H1 (cell line): ENCODE measurements around the gene SFTPB. TPM values are rescaled to one million over a fixed set of nuclear protein-coding genes. Genes with fewer than 3 reads are reported as not detected.

Experiments
- CTCF ChIA-PET: fragments of 300-600 bp; sonication (Branson Sonifier 250); formaldehyde crosslinking; loops from one replicate; lab custom pipeline; 2021; ENCODE audit not compliant: partially characterized antibody; lab: Charles Lee
- POLR2A ChIA-PET: fragments of 300-600 bp; sonication (Branson Sonifier 250); formaldehyde crosslinking; loops from one replicate; lab custom pipeline; 2021; ENCODE audit warnings: inconsistent platforms; ENCODE audit not compliant: partially characterized antibody; lab: Charles Lee
- DNase-seq, 2 experiments: peaks; one replicate each; pipeline versions ENCODE4 v3.0.0 to v3.0.0-alpha.2; 2010 to 2022; ENCODE audit warnings: low spot score in 2 of 2, low read depth in 1 of 2, mixed read lengths in 1 of 2
- FAIRE-seq: peaks from 2 replicates; lab custom pipeline; 2011; peaks lifted over from hg19 to GRCh38; lab: Jason Lieb, UNC
- H2AFZ ChIP-seq: 2 replicates; pipeline ENCODE4 v1.8.1; 2012; ENCODE audit warnings: low read length, inconsistent platforms
- H2AK5ac ChIP-seq: 2 replicates; pipeline ENCODE4 v1.6.1; 2013; ENCODE audit warnings: low read depth, low read length
- H2BK120ac ChIP-seq: replicated peaks from 2 replicates; pipeline ENCODE3; 2013; ENCODE audit warnings: low read depth, low read length, inconsistent platforms
- H2BK12ac ChIP-seq: 2 replicates; pipeline ENCODE4 v1.6.1; 2013; ENCODE audit warnings: low read depth, low read length
- H2BK15ac ChIP-seq: 2 replicates; pipeline ENCODE4 v1.6.1; 2013; ENCODE audit warnings: low read length
- H2BK20ac ChIP-seq: 2 replicates; pipeline ENCODE4 v1.6.1; 2013; ENCODE audit warnings: low read length
- H2BK5ac ChIP-seq: 2 replicates; pipeline ENCODE4 v1.6.1; 2013; ENCODE audit warnings: low read depth, low read length
- H3K14ac ChIP-seq: 2 replicates; pipeline ENCODE4 v1.6.1; 2013; ENCODE audit warnings: inconsistent platforms; ENCODE audit not compliant: insufficient read length
- H3K18ac ChIP-seq: 2 replicates; pipeline ENCODE4 v1.6.1; 2013; ENCODE audit warnings: low read length; ENCODE audit errors: extremely low read depth
- H3K23ac ChIP-seq: 2 replicates; pipeline ENCODE4 v1.6.1; 2013; ENCODE audit warnings: inconsistent platforms; ENCODE audit not compliant: insufficient read length
- H3K23me2 ChIP-seq: 2 replicates; pipeline ENCODE4 v1.6.1; 2013; ENCODE audit warnings: low read depth, low read length
- H3K27ac ChIP-seq: 2 replicates; pipeline ENCODE4 v1.6.1; 2011; ENCODE audit warnings: low read depth, low read length, inconsistent platforms
- H3K27me3 ChIP-seq, 4 experiments: replicated peaks in 1 of 4; 1 replicate in 1 of 4; 2 replicates in 3 of 4; pipeline versions ENCODE4 v1.6.1 to v1.8.1; 2011 to 2013; ENCODE audit warnings: low read length in 3 of 4, mild to moderate bottlenecking in 3 of 4, inconsistent platforms in 2 of 4, mixed read lengths in 2 of 4, moderate library complexity in 1 of 4; ENCODE audit not compliant: control insufficient read depth in 3 of 4, insufficient read depth in 3 of 4; ENCODE audit errors: extremely low read depth in 1 of 4
- H3K36me3 ChIP-seq, 4 experiments: 2 replicates each; pipeline versions ENCODE4 v1.6.1 to v1.8.1; 2011 to 2013; ENCODE audit warnings: mild to moderate bottlenecking in 4 of 4, low read length in 3 of 4, moderate library complexity in 2 of 4, control low read depth in 1 of 4, inconsistent platforms in 1 of 4; ENCODE audit not compliant: insufficient read depth in 4 of 4, control insufficient read depth in 2 of 4
- H3K4ac ChIP-seq: replicated peaks from 2 replicates; pipeline ENCODE3; 2013; ENCODE audit warnings: low read length, low read depth, mixed read lengths, inconsistent platforms; ENCODE audit not compliant: insufficient read length
- H3K4me1 ChIP-seq, 4 experiments: replicated peaks in 1 of 4; 1 replicate in 1 of 4; 2 replicates in 3 of 4; pipeline versions ENCODE4 v1.6.1 to v1.8.1; 2011 to 2013; ENCODE audit warnings: low read length in 3 of 4, inconsistent platforms in 2 of 4, mixed read lengths in 1 of 4; ENCODE audit not compliant: insufficient read depth in 4 of 4, control insufficient read depth in 3 of 4
- H3K4me2 ChIP-seq, 2 experiments: 2 replicates each; pipeline versions ENCODE4 v1.6.1 to v1.8.1; 2011 to 2013; ENCODE audit warnings: low read depth in 2 of 2, low read length in 2 of 2, control low read depth in 1 of 2, inconsistent platforms in 1 of 2, mild to moderate bottlenecking in 1 of 2; ENCODE audit not compliant: insufficient read depth in 1 of 2
- H3K4me3 ChIP-seq, 4 experiments: fragments of 200-600, 300-600 bp in 1 of 4; sonication (generic), shearing (Covaris generic), sonication (Bioruptor Twin) in 1 of 4; 2 replicates each; pipeline versions ENCODE4 v1.5.1 to v1.8.1; 2011 to 2016; ENCODE audit warnings: low read length in 4 of 4, low read depth in 3 of 4, control low read depth in 2 of 4, inconsistent platforms in 2 of 4, mild to moderate bottlenecking in 2 of 4, mixed read lengths in 1 of 4, moderate library complexity in 1 of 4; ENCODE audit not compliant: insufficient read depth in 2 of 4; ENCODE audit errors: extremely low read depth in 1 of 4
- H3K56ac ChIP-seq: replicated peaks from 2 replicates; pipeline ENCODE3; 2013; ENCODE audit warnings: low read depth, mild to moderate bottlenecking, mixed read lengths, low read length, inconsistent platforms; ENCODE audit not compliant: insufficient read length
- H3K79me1 ChIP-seq: 2 replicates; pipeline ENCODE4 v1.6.1; 2013; ENCODE audit warnings: low read depth, low read length, control low read depth
- H3K79me2 ChIP-seq, 2 experiments: 2 replicates each; pipeline versions ENCODE4 v1.6.1 to v1.8.1; 2012 to 2013; ENCODE audit warnings: low read length in 2 of 2, mild to moderate bottlenecking in 2 of 2, inconsistent platforms in 1 of 2; ENCODE audit not compliant: insufficient read depth in 2 of 2, control insufficient read depth in 1 of 2
- H3K9ac ChIP-seq, 4 experiments: replicated peaks in 1 of 4; 1 replicate in 1 of 4; 2 replicates in 3 of 4; pipeline versions ENCODE4 v1.6.1 to v1.8.1; 2011 to 2013; ENCODE audit warnings: low read depth in 3 of 4, low read length in 3 of 4, control low read depth in 2 of 4, mild to moderate bottlenecking in 2 of 4, moderate library complexity in 2 of 4, inconsistent platforms in 1 of 4; ENCODE audit errors: extremely low read depth in 1 of 4
- H3K9me3 ChIP-seq, 2 experiments: 2 replicates each; pipeline versions ENCODE4 v1.6.1 to v1.8.1; 2012 to 2013; ENCODE audit warnings: mild to moderate bottlenecking in 2 of 2, moderate library complexity in 2 of 2, control low read depth in 1 of 2, inconsistent platforms in 1 of 2, low read depth in 1 of 2, low read length in 1 of 2, mixed read lengths in 1 of 2; ENCODE audit not compliant: insufficient read depth in 2 of 2
- H4K20me1 ChIP-seq, 2 experiments: replicated peaks in 1 of 2; 2 replicates each; pipeline versions ENCODE3 to v1.8.1; 2011 to 2013; ENCODE audit warnings: inconsistent platforms in 2 of 2, low read length in 2 of 2, mild to moderate bottlenecking in 1 of 2; ENCODE audit not compliant: insufficient read depth in 2 of 2, control insufficient read depth in 1 of 2
- H4K5ac ChIP-seq: 2 replicates; pipeline ENCODE4 v1.6.1; 2013; ENCODE audit warnings: low read length, low read depth, mixed read lengths, inconsistent platforms; ENCODE audit not compliant: insufficient read length
- H4K8ac ChIP-seq: 2 replicates; pipeline ENCODE4 v1.8.0; 2013; ENCODE audit warnings: mild to moderate bottlenecking, moderate library complexity, low read length, inconsistent platforms; ENCODE audit not compliant: insufficient read depth; ENCODE audit errors: extremely low read depth
- H4K91ac ChIP-seq: replicated peaks from 2 replicates; pipeline ENCODE3; 2013; ENCODE audit warnings: low read length, mixed read lengths, inconsistent platforms; ENCODE audit not compliant: insufficient read length
- ASH2L ChIP-seq: fragments of 200-600, 300-600 bp; sonication (generic); IDR thresholded peaks from one replicate; pipeline ENCODE4 v1.7.1; 2017; ENCODE audit warnings: low read length
- CTBP2 ChIP-seq: IDR thresholded peaks from 2 replicates; pipeline ENCODE4 v1.7.0; 2011; ENCODE audit warnings: borderline replicate concordance, mild to moderate bottlenecking, moderate library complexity, mixed read lengths, low read length; ENCODE audit not compliant: insufficient read depth, insufficient read length
- EGR1 ChIP-seq: IDR thresholded peaks from 2 replicates; pipeline ENCODE4 v1.6.1; 2011; ENCODE audit warnings: low read depth, low read length, borderline replicate concordance
- GTF2F1 ChIP-seq: IDR thresholded peaks from 2 replicates; pipeline ENCODE4 v1.6.1; 2012; ENCODE audit warnings: low read depth, low read length, improper control_type of control experiment, borderline replicate concordance
- KDM4A ChIP-seq: IDR thresholded peaks from one replicate; pipeline ENCODE4 v1.7.1; 2012; ENCODE audit warnings: low read depth, mild to moderate bottlenecking, moderate library complexity, low read length, inconsistent platforms; ENCODE audit not compliant: severe bottlenecking
- MAFK ChIP-seq: IDR thresholded peaks from 2 replicates; pipeline ENCODE4 v1.6.1; 2012; ENCODE audit warnings: low read depth, mild to moderate bottlenecking, improper control_type of control experiment, low read length
- RAD21 ChIP-seq, 2 experiments: IDR thresholded peaks in 1 of 2; conservative IDR thresholded peaks in 1 of 2; 2 replicates each; pipeline ENCODE4 v1.6.1; 2011; ENCODE audit warnings: low read depth in 2 of 2, low read length in 2 of 2, improper control_type of control experiment in 1 of 2, inconsistent platforms in 1 of 2, mild to moderate bottlenecking in 1 of 2, moderate library complexity in 1 of 2
- RBBP5 ChIP-seq: IDR thresholded peaks from 2 replicates; pipeline ENCODE4 v1.7.1; 2012; ENCODE audit warnings: low read depth, mild to moderate bottlenecking, inconsistent platforms, low read length, moderate library complexity, borderline replicate concordance
- RNF2 ChIP-seq: fragments of 200-900, 300-1000 bp; sonication (generic); IDR thresholded peaks from 2 replicates; pipeline ENCODE4 v1.7.1; 2016; ENCODE audit warnings: borderline replicate concordance, low read depth, mild to moderate bottlenecking, antibody characterized with exemption, low read length; ENCODE audit not compliant: poor library complexity, severe bottlenecking; ENCODE audit errors: missing control alignments
- RXRA ChIP-seq: IDR thresholded peaks from 2 replicates; pipeline ENCODE4 v1.6.1; 2011; ENCODE audit warnings: low read depth, mild to moderate bottlenecking, low read length, moderate library complexity; ENCODE audit not compliant: insufficient read depth
- SUZ12 ChIP-seq: fragments of 200-600 bp; sonication (generic); IDR thresholded peaks from 2 replicates; pipeline ENCODE4 v1.6.1; 2012; ENCODE audit warnings: mild to moderate bottlenecking, inconsistent platforms, low read length, moderate library complexity, mixed read lengths
- TAF1 ChIP-seq: IDR thresholded peaks from 2 replicates; pipeline ENCODE4 v1.6.1; 2011; ENCODE audit warnings: mild to moderate bottlenecking, low read depth, low read length
- ZNF274 ChIP-seq: IDR thresholded peaks from 2 replicates; pipeline ENCODE4 v1.7.0; 2012; ENCODE audit warnings: low read length, borderline replicate concordance; ENCODE audit errors: extremely low read depth
- WGBS, 2 experiments: shearing (Covaris generic) in 1 of 2; methylation state at CpG; one replicate each; pipeline versions ENCODE4 v1.1.6 to v1.1.7; 2013 to 2015; ENCODE audit warnings: low lambda C conversion rate in 2 of 2, mixed read lengths in 2 of 2, inconsistent platforms in 1 of 2, low coverage in 1 of 2, missing lambda C conversion rate in 1 of 2; ENCODE audit not compliant: insufficient replicate concordance in 2 of 2, insufficient coverage in 1 of 2, insufficient read length in 1 of 2; ENCODE audit errors: extremely low coverage in 1 of 2, missing lambda C conversion rate in 1 of 2; 5-methylcytosine and 5-hydroxymethylcytosine counted together
- polyA plus RNA-seq, 7 experiments: library from polyadenylated mRNA; depleted of rRNA in 3 of 7; stranded (reverse) in 5 of 7; unstranded in 2 of 7; fragments of >200 nt in 5 of 7; fragments of 200-250 nt in 2 of 7; gene quantifications; 1 replicate in 5 of 7; 2 replicates in 1 of 7; 4 replicates in 1 of 7; pipeline versions ENCODE4 v1.2.1 to v1.2.3, GENCODE V29; 2011 to 2013; ENCODE audit warnings: missing spikeins in 2 of 7, mixed read lengths in 2 of 7
- total RNA-seq: library from RNA; stranded (reverse); fragmentation: NEBNext Ultra II Directional; extraction: Animal tissue kit (Norgen Biotek cat#: 25700); gene quantifications from 2 replicates; pipeline ENCODE4 v1.2.1, GENCODE V29; 2021

The SFTPB gene
- total and polyA plus RNA-seq, 2 of the 8 experiments (the other 6 are each of a cell fraction or from before 2014, with no cell fraction given), result not detected

- H2AFZ ChIP-seq, result no peak overlapping the region
- no peak overlapping the region for H3K4me3 ChIP-seq
- no peak overlapping the region for H4K91ac ChIP-seq
- no peaks in the 10 kb centered on the region; a peak in 1 of 7 replicates for H3K27me3 ChIP-seq
- H3K9ac ChIP-seq, result no peak overlapping the region
- ChIA-PET CTCF (interaction anchor here (1.8 to 7.5 kb wide), 3 partner anchors 12 to 24 kb away, joined by 7 to 80 read pairs (median 49); partner anchors contain the start of gene GNLY), POLR2A (no interaction called here)
- no peak overlapping the region for H2BK5ac ChIP-seq
- 88% methylated on average over 5 of the region's 5 CpGs; no CpG with 5 or more reads in 1 of the 2 experiments for WGBS, 2 experiments
- no peak for FAIRE-seq
- no peaks in the 10 kb centered on the region for H3K9me3 ChIP-seq
- no peak for DNase-seq
- no peak overlapping the region for H4K5ac ChIP-seq
- no peak overlapping the region; the same call in 1 of the 2 replicates for H2AK5ac ChIP-seq
- H3K4me1 ChIP-seq, result peaks cover 0 to 7% (median 1%) of the 10 kb centered on the region in 4 experiments; a peak in 1 of 7 replicates
- no peak overlapping the region for H3K18ac ChIP-seq
- H2BK12ac ChIP-seq, result no peak overlapping the region
- no peak overlapping the region for H3K4me2 ChIP-seq
- no peak overlapping the region for H2BK120ac ChIP-seq
- H3K27ac ChIP-seq, result no peak overlapping the region
- no peak overlapping the region for H4K8ac ChIP-seq
- no peaks in the 10 kb centered on the region for H3K79me2 ChIP-seq
- H3K36me3 ChIP-seq, result no peaks in the 10 kb centered on the region
- H4K20me1 ChIP-seq, result peaks cover 0 to 2% of the 10 kb centered on the region in 2 experiments
- no peaks in the 10 kb centered on the region for H3K79me1 ChIP-seq
- no peak overlapping the region for H3K14ac ChIP-seq
- no peak overlapping the region for H2BK15ac ChIP-seq
- no peak overlapping the region for H3K4ac ChIP-seq
- H2BK20ac ChIP-seq, result no peak overlapping the region
- peaks cover 4% of the 10 kb centered on the region; the same call in 1 of the 2 replicates for H3K23me2 ChIP-seq
- H3K23ac ChIP-seq, result no peak overlapping the region
- H3K56ac ChIP-seq, result no peak overlapping the region
- TF ChIP-seq RAD21 (IDR thresholded peaks at IDR 0.05 in 1 of 2, conservative IDR thresholded peaks at IDR 0.05 in 1 of 2; ENCODE audit: low read depth in 2 of 2, low read length in 2 of 2) (no peak), RXRA (no peak), EGR1 (no peak), MAFK (no peak), RBBP5 (no peak), RNF2 (no peak), ASH2L (no peak), CTBP2 (no peak), ZNF274 (no peak), GTF2F1 (no peak), TAF1 (no peak), KDM4A (no peak), SUZ12 (no peak)
Observed at GRCh38 chr2:85681372-85681763, 13.4 kb upstream of the SFTPB start.
